WTC11 (cell line): ENCODE data around the gene RAB3IL1. TPM values are rescaled to one million over a fixed set of nuclear protein-coding genes. Genes with fewer than 3 reads are reported as not detected.
A peak's percentile ranks its signal among the peaks of the same experiment; 100 is the strongest.

Experiments
- ATAC-seq: fragments of 200-7000 bp; cut with Tn5 transposase; 2 replicates; pipeline ENCODE4 v1.10.0; 2021; ENCODE audit warnings: mild to moderate bottlenecking, moderate library complexity
- Bru-seq: library from RNA; stranded (reverse); fragments of 400-500 nt; gene quantifications from one replicate; lab custom pipeline; 2021; lab: Mats Ljungman, UMichigan
- CTCF ChIA-PET: fragments of 300-600 bp; sonication (Branson Sonifier 250); formaldehyde crosslinking; loops from one replicate; lab custom pipeline; 2021; ENCODE audit warnings: antibody characterized with exemption; lab: Charles Lee
- POLR2A ChIA-PET: fragments of 350-600 bp; sonication (Branson Sonifier 250); formaldehyde crosslinking; loops from one replicate; lab custom pipeline; 2021; ENCODE audit warnings: antibody characterized with exemption; lab: Charles Lee
- DNase-seq: peaks from one replicate; pipeline ENCODE4 v3.0.0; 2021; ENCODE audit warnings: low spot score
- H3K27ac Mint-ChIP-seq: 2 replicates; pipeline ENCODE4 v1.8.0; 2021; ENCODE audit warnings: mixed read lengths
- H3K27me3 Mint-ChIP-seq: 2 replicates; pipeline ENCODE4 v1.8.0; 2021; ENCODE audit warnings: low read depth, mild to moderate bottlenecking, moderate library complexity, mixed read lengths
- H3K36me3 Mint-ChIP-seq: 2 replicates; pipeline ENCODE4 v1.8.0; 2021; ENCODE audit warnings: mixed read lengths
- H3K4me1 Mint-ChIP-seq: 2 replicates; pipeline ENCODE4 v1.8.0; 2022; ENCODE audit warnings: mixed read lengths
- H3K4me3 Mint-ChIP-seq: 2 replicates; pipeline ENCODE4 v1.8.0; 2021; ENCODE audit warnings: mild to moderate bottlenecking, moderate library complexity, mixed read lengths
- H3K9me3 Mint-ChIP-seq: 2 replicates; pipeline ENCODE4 v1.8.0; 2021; ENCODE audit warnings: mixed read lengths
- E2F5 ChIP-seq: sonication (generic); formaldehyde crosslinking; IDR thresholded peaks from 2 replicates; pipeline ENCODE4 v1.8.1; 2022; ENCODE audit warnings: mild to moderate bottlenecking, moderate library complexity, missing genetic modification reagents
- ETV6 ChIP-seq: sonication (generic); formaldehyde crosslinking; IDR thresholded peaks from 2 replicates; pipeline ENCODE4 v1.8.1; 2022; ENCODE audit warnings: mild to moderate bottlenecking, missing genetic modification reagents
- GTF2I ChIP-seq: fragments of 250-450 bp; sonication (Bioruptor Pico); conservative IDR thresholded peaks from 2 replicates; pipeline ENCODE4 v1.4.0; 2021; ENCODE audit warnings: mild to moderate bottlenecking
- KAT7 ChIP-seq: sonication (generic); formaldehyde crosslinking; IDR thresholded peaks from 2 replicates; pipeline ENCODE4 v1.8.1; 2023; ENCODE audit warnings: missing genetic modification reagents, mild to moderate bottlenecking, borderline replicate concordance
- PRDM15 ChIP-seq: sonication (generic); formaldehyde crosslinking; IDR thresholded peaks from 2 replicates; pipeline ENCODE4 v1.8.0; 2022; ENCODE audit warnings: missing genetic modification reagents
- SP1 ChIP-seq: sonication (generic); formaldehyde crosslinking; conservative IDR thresholded peaks from 2 replicates; pipeline ENCODE4 v1.8.1; 2022; ENCODE audit warnings: missing genetic modification reagents
- USF1 ChIP-seq: sonication (generic); formaldehyde crosslinking; IDR thresholded peaks from 2 replicates; pipeline ENCODE4 v1.8.0; 2022; ENCODE audit warnings: mild to moderate bottlenecking, missing genetic modification reagents
- ZNF512 ChIP-seq: sonication (generic); formaldehyde crosslinking; IDR thresholded peaks from 2 replicates; pipeline ENCODE4 v1.8.1; 2022; ENCODE audit warnings: missing genetic modification reagents, borderline replicate concordance
- long read RNA-seq, 3 experiments: library from RNA in 1 of 3; library from capped mRNA in 1 of 3; library from polyadenylated mRNA in 1 of 3; unstranded in 2 of 3; stranded (forward) in 1 of 3; transcript quantifications; one replicate each; pipeline ENCODE4 v2.0.0, GENCODE V29; 2021
- total RNA-seq: library from RNA; stranded (reverse); gene quantifications from 3 replicates; pipeline ENCODE4 v1.2.3, GENCODE V29; 2021
- TF ChIP-seq, protein P1 (sequence below): sonication (generic); formaldehyde crosslinking; conservative IDR thresholded peaks from 2 replicates; pipeline ENCODE4 v1.8.1; 2022; ENCODE audit warnings: mild to moderate bottlenecking, missing genetic modification reagents
- TF ChIP-seq, protein P2 (sequence below): sonication (generic); formaldehyde crosslinking; IDR thresholded peaks from 2 replicates; pipeline ENCODE4 v1.8.1; 2023; ENCODE audit warnings: mild to moderate bottlenecking, missing genetic modification reagents, moderate library complexity
- TF ChIP-seq, protein P3 (sequence below): fragments of 200-600 bp; IDR thresholded peaks from 2 replicates; pipeline ENCODE4 v1.8.0; 2022; ENCODE audit warnings: antibody characterized with exemption

Gene RAB3IL1, protein sequence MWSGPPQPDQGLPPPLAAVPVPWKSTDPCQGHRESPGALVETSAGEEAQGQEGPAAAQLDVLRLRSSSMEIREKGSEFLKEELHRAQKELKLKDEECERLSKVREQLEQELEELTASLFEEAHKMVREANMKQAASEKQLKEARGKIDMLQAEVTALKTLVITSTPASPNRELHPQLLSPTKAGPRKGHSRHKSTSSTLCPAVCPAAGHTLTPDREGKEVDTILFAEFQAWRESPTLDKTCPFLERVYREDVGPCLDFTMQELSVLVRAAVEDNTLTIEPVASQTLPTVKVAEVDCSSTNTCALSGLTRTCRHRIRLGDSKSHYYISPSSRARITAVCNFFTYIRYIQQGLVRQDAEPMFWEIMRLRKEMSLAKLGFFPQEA
- total RNA-seq: 7.2 to 11.1 TPM (median 8.9 TPM) in 3 replicates
- Bru-seq, nascent RNA: percentile 34 among the genes with signal in this experiment
- long read RNA-seq, experiment 1, transcript RAB3IL1-202 (10 exons, 2,284 nt): major isoform, 16 of 31 reads
- long read RNA-seq, experiment 1, partial matches to known transcripts: 2 of 31 reads
- long read RNA-seq, experiment 1, other reads (novel, unspliced or antisense): 13 of 31 reads
- long read RNA-seq, experiment 2, partial matches to known transcripts: 3 of 12 reads
- long read RNA-seq, experiment 2, other reads (novel, unspliced or antisense): 7 of 12 reads
- long read RNA-seq, experiment 3, partial matches to known transcripts: 1 of 1 reads
- long read RNA-seq, experiment 3, other reads (novel, unspliced or antisense): 0 of 1 reads

DNA sequence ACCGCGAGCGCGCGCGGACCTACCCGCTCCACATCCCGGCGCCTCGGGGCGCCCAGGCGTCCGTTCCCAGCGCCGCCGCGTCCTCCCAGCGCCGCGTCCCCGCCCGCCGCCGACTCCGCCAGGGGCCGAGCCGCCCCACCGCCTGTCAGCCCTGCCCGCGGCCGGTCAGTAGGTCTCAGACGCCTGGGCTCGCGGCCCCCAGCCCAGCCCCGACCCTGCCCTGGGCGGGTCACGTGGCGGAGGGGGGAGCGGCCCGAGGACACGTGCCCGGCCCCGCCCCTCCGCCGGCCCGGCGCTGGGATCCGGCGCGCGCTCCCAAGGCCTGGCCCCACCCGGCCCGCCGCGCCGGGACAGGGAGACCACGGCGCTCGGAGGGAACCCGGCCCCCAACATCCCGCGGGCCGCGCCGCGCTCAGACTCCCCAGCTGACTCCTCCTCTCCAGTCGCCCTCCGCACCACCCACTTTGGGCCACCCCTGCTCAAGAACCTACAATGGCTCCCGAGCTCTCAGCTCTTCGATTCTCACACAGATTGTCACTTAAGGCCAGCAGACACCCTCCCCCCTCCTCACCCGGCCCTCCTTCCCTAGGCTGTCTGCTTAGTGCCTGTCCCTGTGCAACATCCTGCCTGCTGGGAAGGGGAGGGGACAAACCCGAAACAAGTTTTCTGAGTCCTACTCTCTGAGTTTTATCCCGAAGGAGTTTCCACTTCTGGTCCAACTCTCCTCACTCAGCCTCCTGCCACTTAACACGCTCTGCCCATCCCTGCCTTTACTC is at the start of gene RAB3IL1:
TSS of gene RAB3IL1 (minus strand) at position 233 of the 776 bp plus-strand sequence. CDS start at position 34, 199 bp downstream.
- Mint-ChIP-seq H3K4me3 (peak within 1 kb of the TSS; percentile 75), H3K36me3 (no peaks in the 10 kb centered on the region), H3K9me3 (no peaks in the 10 kb centered on the region), H3K27ac (no peak within 1 kb of the TSS), H3K27me3 (peaks cover 38% of the 10 kb centered on the region), H3K4me1 (peaks cover 18% of the 10 kb centered on the region)
- peak; percentile 59 for DNase-seq
- peak; percentile 79 for ATAC-seq
- POLR2A ChIA-PET: interaction anchor here (0.6 to 1.0 kb wide), 2 partner anchors 9 to 32 kb away, joined by 3 to 5 read pairs; no protein-coding TSS in a partner anchor
- TF ChIP-seq ETV6 (CRISPR knock-in tag) (peak; percentile 36; the same call in 1 of the 2 replicates), PRDM15 (no peak), ZNF512 (CRISPR knock-in tag) (no peak), E2F5 (peak; percentile 33; the same call in 1 of the 2 replicates), SP1 (CRISPR knock-in tag) (peak; percentile 68), KAT7 (peak; percentile 61; the same call in 1 of the 2 replicates), GTF2I (CRISPR knock-in tag) (peak; percentile 94), USF1 (peak; percentile 85)
- TF ChIP-seq, protein P1, sequence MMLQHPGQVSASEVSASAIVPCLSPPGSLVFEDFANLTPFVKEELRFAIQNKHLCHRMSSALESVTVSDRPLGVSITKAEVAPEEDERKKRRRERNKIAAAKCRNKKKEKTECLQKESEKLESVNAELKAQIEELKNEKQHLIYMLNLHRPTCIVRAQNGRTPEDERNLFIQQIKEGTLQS (CRISPR knock-in tag): no peak
- TF ChIP-seq, protein P2, sequence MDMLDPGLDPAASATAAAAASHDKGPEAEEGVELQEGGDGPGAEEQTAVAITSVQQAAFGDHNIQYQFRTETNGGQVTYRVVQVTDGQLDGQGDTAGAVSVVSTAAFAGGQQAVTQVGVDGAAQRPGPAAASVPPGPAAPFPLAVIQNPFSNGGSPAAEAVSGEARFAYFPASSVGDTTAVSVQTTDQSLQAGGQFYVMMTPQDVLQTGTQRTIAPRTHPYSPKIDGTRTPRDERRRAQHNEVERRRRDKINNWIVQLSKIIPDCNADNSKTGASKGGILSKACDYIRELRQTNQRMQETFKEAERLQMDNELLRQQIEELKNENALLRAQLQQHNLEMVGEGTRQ (CRISPR knock-in tag): peak; percentile 98
- TF ChIP-seq, protein P3, sequence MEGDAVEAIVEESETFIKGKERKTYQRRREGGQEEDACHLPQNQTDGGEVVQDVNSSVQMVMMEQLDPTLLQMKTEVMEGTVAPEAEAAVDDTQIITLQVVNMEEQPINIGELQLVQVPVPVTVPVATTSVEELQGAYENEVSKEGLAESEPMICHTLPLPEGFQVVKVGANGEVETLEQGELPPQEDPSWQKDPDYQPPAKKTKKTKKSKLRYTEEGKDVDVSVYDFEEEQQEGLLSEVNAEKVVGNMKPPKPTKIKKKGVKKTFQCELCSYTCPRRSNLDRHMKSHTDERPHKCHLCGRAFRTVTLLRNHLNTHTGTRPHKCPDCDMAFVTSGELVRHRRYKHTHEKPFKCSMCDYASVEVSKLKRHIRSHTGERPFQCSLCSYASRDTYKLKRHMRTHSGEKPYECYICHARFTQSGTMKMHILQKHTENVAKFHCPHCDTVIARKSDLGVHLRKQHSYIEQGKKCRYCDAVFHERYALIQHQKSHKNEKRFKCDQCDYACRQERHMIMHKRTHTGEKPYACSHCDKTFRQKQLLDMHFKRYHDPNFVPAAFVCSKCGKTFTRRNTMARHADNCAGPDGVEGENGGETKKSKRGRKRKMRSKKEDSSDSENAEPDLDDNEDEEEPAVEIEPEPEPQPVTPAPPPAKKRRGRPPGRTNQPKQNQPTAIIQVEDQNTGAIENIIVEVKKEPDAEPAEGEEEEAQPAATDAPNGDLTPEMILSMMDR: no peak
- CTCF ChIA-PET: interaction anchor here (1.4 to 5.5 kb wide), 4 partner anchors 10 to 191 kb away, joined by 3 to 52 read pairs (median 19); no protein-coding TSS in a partner anchor
